HG03432 (cell line): ENCODE data around the gene HDHD3.

Source experiments
- ATAC-seq: cut with Tn5 transposase; IDR thresholded peaks from one replicate; pipeline ENCODE4 v1.9.1; 2021; ENCODE audit warnings: mild to moderate bottlenecking, moderate library complexity; ENCODE audit not compliant: unreplicated experiment

The HDHD3 gene

DNA sequence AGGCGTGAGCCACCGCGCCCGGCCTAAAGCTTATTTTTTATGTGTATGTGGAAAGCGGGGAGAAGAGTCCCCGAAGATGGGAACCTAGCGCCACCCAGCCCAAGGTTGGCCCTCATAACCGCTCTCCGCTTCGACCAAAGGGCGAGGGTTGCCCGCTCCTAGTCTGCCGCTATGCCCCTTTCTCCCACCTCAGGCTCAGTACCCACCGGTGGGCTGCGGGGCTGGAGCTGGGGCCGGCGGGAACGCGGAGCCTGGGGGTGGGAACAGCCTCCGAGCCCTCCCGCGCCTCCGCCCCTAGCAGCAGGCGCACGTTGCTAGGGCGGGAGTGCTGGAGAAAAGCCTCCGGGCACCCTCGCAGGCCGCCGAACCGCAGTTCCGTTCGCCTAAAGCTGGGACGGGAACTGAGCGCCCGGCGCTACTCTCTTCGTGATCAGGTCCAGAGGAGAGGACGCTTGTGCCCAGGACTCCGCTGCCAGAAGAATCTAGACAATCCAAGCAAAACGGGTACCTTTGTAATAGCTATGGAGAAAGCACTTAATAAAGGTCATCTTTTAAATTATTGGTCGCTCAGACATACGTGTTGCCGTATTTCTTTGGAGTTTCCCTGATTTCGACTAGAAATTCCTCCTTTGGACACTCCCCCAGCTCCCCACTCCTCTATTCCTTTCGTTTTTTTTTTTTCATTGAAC, 36.6 kb downstream of the HDHD3 start, which contains the start of gene WDR31:
TSS of gene WDR31 (minus strand) at position 265 of the 689 bp plus-strand sequence. CDS start 8,253 bp downstream, outside the sequence.
- ATAC-seq, result peak; percentile 99

DNA sequence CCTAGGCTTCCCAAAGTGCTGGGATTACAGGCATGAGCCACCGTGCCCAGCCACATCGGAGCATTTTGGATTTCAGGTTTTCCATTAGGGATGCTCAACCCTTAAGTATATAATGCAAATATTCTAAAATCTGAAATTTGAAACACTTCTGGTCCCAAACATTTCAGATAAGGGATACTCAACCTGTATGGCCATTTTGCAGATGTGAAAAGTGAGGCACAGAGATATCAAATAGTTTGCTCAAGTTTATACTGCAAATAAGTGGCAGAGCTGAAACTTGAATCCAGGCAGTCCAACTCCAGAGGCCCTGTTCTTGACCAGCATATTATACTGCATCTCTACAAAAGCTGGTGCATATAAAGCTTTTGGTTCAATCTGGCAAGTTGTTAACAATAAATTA, 39.1 kb downstream of the HDHD3 start:
- no peak for ATAC-seq

DNA sequence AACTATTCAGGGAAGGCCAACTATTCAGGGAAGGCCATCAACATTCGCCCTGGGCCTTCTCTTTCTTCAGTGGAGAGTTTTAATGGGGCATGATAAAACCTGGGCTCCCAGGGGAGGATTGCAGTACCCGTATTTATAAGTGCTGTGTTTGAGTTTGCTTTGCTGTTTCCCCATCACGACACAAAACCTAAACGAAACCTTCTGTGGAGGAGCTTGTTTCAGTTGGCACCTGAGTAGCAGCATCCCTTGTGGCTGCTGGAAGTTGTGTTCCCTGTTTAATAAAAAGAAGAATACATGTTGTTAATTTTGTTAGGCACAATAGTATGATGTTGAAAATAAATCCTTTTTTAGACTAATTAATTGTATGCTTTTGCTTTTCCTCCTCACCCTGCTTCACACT, 45.0 kb downstream of the HDHD3 start:
- no peak for ATAC-seq

DNA sequence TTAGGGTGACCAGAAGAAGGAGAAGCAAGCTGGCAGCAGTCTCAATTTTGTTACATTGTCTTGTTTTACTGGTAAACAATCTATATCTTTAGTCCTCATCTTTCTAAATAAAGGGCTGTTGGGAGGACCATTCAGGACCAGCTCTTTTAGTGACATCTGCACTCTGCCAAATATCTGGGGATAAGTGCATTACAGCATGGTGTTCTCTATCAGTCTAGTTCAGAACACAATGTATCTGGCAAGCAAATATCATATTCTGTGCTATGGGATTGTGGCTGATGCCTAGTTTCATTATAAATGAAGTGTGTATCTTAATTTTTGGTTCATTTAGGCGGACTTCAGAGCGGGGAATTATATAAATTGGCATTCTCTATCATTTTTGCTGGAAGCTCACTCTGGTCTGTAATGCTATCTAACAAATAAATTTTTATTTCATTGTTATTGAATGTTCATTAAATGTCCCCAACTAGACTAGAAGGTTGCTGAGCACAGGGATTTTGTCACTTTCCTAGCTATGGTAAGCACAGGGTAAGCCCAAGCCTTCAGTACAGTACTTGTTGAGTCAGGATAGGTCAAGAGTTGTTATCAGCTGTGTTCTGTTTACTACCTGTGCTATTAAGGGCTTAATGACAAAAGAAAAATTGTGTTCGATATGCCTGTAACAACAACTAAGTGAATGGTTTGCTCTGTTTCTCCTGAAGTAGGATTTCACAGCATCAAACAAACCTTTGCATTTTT, 48.6 kb downstream of the HDHD3 start:
- ATAC-seq, result no peak

DNA sequence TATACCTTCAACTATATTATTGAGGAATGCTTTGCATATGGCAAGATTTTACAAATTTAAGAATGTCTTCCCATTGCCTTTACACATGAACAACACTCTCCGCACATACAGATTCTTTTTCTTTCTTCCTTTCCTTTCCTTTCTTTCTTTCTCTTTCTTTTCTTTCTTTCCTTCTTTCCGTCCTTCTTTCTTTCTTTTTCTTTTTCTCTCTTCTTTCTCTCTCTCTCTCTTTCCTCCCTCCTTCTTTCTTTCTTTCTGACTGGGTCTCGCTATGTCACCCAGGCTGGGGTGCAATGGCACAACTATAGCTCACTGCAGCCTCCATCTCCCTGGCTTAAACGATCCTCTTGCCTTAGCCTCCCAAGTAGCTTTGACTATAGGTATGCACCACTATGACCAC, 50.6 kb downstream of the HDHD3 start:
- ATAC-seq, result no peak
